SK-N-MC (cell line): ENCODE results near the gene DLEC1.

Source experiments
- EZH2 ChIP-seq: fragments of 200-600 bp; sonication (generic); IDR thresholded peaks from one replicate; pipeline ENCODE4 v1.6.1; 2017; ENCODE audit warnings: antibody characterized with exemption
- FOXP2 ChIP-seq: optimal IDR thresholded peaks from 2 replicates; pipeline ENCODE3; 2011; ENCODE audit warnings: mild to moderate bottlenecking, moderate library complexity; ENCODE audit not compliant: insufficient read depth; ENCODE audit errors: extremely low read length, control extremely low read depth
- POLR2AphosphoS5 ChIP-seq: IDR thresholded peaks from 2 replicates; pipeline ENCODE4 v1.6.1; 2012; ENCODE audit warnings: mild to moderate bottlenecking, low read depth, low read length, borderline replicate concordance

DNA sequence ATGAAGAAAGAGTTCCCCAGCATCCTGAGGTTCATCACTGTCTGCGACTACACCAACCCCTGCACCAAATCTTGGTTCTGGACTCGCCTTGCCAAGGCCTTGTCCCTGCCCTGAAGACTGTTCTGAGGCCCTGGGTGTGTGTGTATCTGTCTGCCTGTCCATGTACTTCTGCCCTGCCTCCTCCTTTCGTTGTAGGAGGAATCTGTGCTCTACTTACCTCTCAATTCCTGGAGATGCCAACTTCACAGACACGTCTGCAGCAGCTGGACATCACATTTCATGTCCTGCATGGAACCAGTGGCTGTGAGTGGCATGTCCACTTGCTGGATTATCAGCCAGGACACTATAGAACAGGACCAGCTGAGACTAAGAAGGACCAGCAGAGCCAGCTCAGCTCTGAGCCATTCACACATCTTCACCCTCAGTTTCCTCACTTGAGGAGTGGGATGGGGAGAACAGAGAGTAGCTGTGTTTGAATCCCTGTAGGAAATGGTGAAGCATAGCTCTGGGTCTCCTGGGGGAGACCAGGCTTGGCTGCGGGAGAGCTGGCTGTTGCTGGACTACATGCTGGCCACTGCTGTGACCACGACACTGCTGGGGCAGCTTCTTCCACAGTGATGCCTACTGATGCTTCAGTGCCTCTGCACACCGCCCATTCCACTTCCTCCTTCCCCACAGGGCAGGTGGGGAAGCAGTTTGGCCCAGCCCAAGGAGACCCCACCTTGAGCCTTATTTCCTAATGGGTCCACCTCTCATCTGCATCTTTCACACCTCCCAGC lies 102.4 kb downstream of the DLEC1 start:
- TF ChIP-seq EZH2: no peak
- no peak for TF ChIP-seq POLR2AphosphoS5
- TF ChIP-seq FOXP2: no peak
